GM18517 (cell line): ENCODE data around the gene ALK.

Experiments used
- ATAC-seq: cut with Tn5 transposase; IDR thresholded peaks from one replicate; pipeline ENCODE4 v1.9.1; 2021; ENCODE audit warnings: mild to moderate bottlenecking, moderate library complexity; ENCODE audit not compliant: unreplicated experiment

Gene ALK

DNA sequence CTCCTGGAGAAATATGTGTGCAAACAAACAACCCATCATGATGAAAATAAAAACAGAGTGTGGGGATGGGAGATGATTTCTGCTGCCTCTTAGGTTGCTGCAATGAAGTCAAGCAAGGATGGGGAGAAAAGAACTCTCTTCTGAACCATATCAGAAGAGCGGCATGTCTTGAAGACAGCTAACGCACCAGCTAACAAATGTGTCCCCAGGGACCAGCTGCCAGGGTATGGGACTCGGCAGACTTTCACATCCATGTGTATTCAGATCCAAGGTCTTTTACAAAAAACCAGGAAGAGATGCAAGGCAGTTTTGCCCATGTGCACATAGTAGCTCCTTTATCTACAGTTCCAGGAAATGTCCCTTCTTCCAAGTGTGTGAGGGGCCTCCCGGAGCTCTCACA is 680.8 kb downstream of the ALK start:
- no peak for ATAC-seq

DNA sequence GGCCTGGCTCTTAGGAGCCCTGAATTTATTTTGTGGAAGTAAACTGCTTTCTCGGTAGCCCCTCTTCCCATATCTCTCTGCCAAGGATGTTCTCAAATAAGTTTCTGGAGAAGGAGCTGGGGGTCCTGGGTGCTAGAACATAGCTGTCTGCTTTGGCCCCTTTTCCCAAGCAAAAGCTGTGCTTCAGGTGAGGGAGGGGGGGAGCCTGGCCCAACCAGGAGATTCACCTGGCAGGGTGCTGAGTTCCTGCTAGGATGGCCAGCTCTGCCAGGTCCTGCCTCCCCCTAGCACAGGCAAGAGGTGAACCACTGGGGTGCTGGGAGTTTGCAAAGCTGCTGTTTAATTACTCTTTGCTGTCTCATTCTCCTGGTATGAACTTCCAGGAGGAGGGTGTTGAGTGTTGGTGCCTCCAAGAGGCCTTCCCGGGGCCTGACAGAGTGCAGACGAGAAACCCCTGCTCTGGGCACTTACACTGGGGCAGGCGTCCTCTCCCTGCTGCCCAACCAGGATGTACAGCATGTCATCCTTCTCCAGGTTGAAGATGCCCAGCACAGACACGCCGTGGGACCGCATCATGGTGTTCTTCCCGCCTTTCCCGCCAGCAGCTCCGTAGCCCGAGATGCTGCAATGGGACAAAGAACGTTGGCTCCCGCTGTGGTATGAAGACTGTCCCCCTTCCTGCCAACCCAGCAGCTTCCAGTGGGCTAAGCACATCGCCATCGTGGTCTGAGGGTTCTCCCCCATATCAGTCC is 682.0 kb downstream of the ALK start:
- ATAC-seq: no peak

DNA sequence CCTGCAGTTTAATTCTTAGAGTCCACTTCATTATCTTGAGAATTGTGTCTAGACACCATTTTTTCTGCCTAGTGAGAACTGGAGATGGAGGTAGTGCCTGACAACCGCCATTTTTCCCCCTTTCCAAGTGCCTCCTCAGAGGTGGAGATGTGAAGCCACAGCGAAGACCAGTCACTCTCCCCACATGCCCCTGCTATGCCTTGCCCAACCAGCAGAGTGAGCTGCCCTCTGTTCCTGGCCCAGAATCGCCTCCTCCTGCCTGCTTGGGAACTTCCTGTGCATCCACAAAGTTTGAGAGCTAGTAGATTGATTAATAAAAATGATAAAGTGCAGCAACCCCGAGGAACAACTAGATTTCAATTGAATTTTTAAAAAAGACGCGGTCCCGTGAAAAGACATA is 682.9 kb downstream of the ALK start:
- ATAC-seq: no peak

DNA sequence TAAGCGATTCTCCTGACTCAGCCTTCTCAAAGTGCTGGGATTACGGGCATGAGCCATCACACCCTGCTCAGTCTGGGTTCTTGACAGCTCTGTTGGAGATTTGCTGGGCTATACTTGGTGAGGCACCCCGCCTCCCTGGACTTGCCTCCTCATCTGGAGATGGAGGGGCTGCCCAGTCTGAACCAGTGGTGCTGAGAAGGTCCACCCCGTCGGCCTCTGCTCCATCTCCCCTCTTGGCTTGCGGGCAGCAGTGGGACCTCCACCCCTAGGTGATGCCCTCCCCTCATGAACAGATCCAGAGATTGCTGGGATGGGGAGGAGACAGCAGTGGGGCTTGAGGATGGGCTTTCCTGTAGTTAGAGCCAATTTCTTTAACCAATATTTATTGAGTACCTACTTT is 685.3 kb downstream of the ALK start:
- ATAC-seq: no peak

DNA sequence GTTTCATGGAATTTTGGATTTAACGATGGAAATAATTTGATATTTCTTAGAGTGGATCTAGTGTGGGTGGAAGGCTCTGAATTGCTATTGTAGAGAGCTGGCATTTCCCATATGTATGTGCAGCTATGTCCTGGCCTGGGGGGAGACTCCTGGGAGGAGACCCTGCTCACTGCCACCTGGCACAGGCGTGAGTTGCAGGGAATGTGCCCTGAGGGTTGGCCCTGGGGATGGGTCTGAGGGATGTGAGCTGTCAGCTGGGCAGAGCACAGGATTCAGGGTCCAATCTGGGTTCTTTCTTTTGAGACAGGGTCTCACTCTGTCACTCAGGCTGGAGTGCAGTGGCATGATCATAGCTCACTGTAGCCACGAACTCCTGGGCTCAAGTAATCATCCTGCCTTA is 686.0 kb downstream of the ALK start:
- no peak for ATAC-seq

DNA sequence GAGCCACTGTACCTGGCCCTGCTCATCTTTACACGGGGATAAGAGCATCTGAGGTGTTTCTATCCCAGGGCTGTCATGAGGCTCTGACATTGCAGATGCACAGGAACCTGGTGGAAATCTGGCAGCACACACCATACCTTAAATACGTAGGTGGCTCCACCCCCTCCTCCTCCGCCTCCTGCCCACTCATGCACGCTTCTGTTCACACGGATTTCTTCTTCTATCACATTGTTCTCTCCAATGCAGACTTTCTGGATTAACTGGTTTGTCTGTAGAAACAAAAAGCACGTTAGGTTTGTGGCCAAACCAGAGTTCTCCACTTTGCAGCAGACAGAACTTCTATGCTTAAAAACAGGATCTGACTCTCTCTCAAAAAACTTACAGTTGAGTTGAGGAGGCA is 688.0 kb downstream of the ALK start:
- ATAC-seq: no peak

DNA sequence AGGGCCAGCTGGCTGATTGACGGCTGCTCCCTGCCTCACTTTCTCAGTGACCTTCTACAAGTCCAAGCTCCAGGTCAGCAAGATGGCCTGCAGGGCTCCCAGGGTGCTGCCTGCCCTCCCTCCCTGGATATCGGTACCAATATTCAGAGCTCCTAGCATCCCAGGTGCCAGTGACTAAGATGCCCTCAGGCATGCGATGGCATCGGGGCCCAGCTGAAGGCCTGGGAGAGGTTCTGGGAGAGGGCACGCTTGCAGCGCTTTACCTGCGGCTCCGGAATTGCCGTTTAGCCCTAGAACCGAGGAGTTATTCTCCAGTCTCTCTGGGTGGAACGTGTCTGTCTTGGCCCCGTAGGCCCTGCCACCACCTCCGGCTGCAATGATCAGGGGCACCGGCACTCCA is 689.3 kb downstream of the ALK start:
- ATAC-seq: no peak

DNA sequence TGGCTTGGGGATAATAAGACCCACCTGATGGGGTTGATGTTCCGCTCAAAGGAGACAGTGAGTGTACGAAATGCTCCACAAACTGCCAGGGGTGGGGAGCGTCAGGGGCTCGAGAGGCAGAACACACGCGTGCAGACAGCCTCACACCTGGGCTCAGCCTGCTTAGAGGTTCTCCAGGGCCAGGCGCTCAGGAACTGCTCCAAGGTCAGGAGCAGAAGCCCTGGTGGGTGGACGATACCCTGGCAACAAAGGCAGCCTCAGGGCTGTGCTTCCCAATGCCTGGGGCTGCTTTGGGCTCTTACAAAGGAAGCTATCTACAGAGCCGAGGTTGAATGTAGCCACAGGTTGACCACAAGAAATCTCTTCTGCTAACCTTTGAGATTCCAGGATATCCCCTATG is 691.7 kb downstream of the ALK start:
- no peak for ATAC-seq

DNA sequence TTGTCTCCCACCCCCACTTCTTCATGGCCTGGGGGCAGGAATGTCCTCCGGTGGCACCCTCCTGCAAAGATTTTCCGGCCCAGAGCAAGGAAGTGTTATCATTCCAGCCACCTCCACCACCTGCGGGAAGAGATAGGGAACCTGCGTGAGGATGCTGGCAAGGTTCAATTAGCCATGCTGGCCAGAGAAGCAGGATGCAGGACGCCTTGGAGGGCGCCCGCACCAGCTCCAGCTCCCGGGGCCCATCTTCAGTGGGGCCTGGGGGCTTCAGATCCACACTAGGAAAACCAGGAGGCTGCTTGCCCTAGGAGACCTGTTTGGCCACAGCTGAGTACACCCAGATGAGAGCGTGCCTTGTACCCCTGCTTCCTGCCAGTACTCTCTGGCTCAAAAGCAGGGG is 692.4 kb downstream of the ALK start:
- ATAC-seq: no peak

DNA sequence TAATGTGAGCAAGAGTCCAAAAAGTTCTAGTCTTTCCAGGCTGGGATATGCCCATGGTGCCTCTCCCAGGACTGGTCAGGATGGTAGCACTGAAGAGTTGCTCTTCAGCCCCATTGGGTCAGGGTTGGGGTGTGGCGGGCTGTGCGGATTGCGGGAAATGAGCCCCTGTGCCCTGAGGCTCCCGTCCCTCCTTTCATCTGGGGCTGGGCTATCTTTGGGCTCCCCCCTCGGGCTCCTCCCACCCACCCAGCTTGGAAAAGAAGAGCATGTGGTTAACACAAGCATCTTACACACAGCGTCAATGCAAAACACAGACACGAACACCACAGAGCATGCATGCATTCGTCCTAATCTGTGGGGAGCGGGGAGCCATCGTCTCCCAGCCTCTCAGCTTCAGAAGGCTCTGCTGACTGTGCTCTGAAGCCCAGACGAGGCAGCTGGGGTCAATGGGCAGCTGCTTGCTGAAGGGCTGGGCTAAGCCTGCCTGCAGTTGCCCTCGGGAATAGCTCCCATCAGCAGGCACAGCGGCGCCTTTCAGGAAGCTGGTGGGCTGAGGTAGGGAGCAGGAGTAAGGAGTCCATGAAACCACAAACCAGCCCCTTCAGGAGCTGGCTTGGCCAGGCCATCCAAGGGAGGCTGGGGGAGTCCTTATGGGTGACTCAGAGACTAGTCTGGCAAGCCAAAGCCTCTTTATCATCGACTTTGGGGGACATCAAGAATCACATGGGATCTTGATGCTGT is 693.3 kb downstream of the ALK start:
- ATAC-seq: no peak

DNA sequence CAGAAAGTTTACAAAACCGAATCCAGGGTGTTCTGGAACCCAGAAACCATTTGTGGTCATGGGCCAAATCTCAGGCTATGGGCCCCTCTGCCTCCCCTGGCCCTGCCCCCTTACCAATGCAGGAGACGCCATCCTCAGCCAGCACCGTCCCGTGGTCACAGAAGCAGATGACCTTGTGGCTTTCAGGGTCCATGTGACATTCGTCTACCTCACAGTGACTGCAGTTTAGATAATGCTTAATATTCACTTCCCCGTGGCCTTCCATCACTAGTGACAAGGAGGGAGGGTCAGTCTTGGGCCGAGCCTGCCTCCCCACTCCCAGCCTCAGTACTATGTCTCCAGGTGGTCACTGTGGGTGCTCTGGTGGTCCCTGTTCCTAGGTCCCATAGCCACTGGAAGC is 694.6 kb downstream of the ALK start:
- no peak for ATAC-seq

DNA sequence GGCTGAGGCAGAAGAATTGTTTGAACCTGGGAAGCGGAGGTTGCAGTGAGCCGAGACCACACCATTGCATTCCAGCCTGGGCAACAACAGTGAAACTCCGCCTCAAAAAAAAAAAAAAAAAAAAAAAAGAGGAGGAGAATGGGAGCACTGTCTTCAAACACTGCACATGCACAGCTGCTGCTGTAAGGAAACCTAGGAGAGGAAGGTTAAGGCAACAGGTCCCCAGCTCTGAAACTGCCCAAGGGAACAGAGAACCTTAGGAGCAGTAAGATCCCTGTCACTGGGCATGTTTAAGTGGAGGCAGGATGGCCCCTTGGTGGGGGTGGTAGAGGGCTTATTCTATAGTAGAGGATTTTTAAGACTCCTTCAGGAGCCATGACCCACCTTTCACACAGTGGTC is 695.0 kb downstream of the ALK start:
- no peak for ATAC-seq

DNA sequence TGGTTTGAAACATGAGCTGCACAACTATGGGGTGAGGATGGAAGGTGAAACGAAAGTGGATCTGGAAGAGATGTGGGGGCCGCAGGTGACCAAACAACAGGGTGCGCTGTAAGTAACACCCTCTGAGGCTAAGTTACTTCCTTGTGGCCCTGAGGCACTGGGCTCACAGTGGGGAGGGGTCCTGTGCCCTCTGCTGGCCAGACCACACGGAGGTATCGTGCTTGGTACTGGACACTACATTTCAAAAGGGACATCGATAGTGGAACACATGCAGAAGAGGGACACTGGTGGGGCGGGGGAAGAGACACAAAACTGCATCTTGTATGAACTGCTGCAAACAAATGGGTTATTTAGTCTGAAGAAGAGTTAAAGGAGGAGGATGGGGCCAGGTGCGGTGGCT is 695.6 kb downstream of the ALK start:
- no peak for ATAC-seq

DNA sequence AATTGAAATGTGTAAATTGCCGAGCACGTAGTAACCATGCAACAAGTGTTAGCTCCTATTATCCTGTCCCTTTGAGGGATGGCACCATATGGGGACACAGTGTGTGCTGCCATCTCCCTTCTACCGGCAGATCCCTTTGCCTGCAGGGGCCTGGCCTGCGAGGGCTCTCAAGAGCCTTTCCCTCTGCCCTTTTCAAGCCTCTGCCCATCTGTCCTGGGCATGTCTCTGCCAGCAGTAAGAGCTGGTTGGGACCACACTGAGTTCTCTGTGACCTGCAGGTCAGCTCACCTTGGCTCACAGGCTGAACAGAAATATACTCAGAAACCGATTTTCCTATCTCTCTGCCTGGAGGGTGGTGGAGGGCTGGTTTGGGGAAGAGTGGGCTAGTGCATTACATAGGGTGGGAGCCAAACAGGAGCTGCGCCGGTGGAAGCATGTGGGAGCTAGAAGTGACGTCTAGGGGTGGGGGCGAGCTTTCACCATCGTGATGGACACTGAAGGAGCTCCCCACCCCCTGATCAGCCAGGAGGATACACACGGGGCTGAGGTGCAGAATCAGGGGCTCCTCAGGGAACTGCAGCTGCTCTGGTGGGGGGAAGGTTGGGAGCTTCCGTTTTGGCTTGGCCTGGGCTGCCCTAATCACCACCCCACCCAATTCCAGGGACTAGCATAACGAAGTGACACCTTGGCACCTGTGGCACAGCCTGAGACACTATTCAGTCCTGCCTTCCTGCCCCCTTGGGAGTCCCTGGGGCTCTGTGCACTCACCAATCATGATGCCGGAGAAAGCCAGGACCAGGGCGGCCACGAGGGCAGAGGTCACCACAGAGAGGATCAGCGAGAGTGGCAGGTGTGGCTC is 696.5 kb downstream of the ALK start:
- ATAC-seq: no peak

DNA sequence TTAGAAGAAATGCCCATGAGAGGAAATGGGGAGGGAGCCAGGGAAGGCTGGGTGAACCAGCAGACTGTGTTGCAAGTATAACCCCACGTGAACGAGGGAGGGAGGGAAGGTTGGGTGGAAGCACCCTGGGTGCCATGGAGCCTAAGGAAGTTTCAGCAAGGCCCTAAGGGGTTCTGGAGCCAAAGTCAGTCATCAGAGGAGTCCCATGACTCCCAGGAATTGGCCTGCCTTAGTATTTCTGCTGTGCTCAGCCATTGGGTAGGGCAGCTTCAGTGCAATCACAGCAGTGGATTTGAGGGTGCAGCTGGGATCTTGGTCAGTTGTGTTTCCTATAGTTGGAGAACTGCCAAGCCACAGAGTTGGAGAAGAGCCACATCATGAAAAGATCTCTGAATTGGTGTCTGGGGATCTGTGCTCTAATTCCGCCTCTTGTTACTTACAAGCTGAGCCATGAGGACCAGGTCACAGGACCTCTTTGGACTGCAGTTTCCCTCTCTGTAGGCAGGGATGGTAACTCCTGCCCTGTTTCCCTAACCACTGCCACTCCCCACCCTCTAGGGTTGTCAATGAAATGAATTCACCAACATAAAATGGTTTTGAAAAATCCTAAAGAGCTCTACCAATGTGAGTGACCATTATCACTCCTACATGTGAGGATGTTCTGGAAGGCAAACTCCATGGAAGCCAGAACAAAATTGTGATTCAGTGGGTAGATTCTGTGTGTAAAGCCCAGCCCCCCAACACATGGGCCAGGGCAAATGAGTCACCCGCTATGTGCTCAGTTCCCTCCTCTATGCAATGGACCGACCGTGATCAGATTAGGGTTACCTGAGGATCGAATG is 697.3 kb downstream of the ALK start:
- ATAC-seq: no peak

DNA sequence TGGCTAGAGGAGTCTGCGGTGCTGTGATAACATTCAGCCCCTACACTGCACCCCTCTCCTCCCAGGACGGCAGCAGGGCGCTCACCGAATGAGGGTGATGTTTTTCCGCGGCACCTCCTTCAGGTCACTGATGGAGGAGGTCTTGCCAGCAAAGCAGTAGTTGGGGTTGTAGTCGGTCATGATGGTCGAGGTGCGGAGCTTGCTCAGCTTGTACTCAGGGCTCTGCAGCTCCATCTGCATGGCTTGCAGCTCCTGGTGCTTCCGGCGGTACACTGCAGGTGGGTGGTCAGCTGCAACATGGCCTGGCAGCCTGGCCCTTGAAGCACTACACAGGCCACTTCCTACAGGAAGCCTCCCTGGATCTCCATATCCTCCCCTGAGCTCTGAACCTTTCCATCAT is 698.1 kb downstream of the ALK start:
- no peak for ATAC-seq

DNA sequence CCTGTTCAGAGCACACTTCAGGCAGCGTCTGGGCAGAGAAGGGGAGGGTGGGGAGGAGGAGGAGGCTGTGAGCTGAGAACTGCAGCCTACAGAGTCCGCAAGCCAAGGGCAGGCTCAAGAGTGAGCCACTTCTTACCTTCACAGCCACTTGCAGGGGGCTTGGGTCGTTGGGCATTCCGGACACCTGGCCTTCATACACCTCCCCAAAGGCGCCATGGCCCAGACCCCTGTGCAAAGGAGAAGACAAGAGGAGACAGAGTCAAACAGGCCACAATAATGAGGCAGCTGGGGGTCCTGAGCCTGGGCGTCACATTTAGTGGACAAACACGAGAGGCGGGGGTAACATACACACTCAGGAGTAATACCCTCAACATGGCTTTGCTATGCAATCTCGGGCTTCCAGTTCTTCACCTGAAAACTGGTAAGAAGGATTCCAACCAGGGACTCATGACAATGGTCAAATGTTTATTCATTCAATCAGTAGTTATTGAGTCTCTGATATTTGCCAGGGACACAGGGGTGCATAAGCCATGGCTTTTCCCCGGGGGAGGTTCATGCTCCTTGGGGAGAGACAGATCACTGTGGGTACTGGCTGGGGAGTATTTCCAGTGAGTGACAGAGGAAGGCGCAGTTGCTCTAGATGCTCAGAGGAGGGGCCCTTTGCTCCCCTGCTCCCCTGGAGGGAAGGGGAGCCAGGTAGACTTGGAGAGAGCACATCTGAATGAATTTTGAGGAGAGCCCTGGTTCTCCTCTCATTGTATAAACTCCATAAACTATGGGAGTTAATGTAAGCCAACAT is 698.8 kb downstream of the ALK start:
- no peak for ATAC-seq

DNA sequence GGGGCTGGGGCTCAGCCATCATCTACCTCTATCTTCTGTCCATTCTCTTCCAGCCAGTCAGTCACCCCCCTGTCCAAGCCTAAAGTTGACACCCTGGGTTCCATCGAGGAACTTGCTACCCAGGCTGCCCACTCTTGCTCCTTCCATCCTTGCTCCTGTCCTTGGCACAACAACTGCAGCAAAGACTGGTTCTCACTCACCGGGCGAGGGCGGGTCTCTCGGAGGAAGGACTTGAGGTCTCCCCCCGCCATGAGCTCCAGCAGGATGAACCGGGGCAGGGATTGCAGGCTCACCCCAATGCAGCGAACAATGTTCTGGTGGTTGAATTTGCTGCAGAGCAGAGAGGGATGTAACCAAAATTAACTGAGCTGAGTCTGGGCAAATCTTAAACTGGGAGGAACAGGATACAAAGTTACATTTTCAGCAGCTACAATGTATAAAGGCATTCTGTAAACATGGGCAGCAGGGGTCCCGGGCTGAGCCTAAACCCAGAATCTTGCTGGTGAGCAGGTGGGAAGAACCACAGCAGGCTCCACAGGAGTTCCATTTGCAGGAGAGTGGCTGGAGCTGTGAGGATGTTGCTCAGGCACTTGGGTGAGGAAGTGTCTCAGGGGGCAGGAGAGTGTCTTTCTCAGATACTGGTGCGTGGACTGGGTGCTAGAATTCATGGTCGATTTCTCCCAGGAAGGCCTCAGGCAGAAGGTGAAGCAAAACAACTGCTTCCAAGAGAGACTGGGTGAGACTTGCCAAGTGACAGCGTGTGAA is 700.7 kb downstream of the ALK start:
- ATAC-seq: no peak

DNA sequence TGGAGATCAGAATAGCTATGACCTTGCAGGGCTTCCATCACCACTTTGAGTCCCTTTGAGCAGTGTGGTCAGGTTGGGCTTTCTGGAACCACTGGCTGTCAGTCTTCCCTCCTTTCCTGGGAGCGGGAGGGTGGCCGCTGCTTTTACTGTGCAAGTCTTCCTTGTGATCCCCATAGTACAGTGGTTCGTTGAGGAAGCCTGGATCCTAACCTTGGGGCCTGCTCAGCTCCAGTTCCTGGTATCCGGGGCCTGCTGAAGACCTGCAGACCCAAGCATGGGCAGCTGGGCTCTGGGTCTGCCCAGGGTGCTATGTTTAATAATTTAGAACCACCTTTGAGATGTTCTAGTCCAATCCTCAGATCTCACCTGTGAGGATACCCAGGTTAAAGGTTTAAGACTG is 702.0 kb downstream of the ALK start:
- ATAC-seq: no peak
